K562 (cell line): ENCODE data around the gene WDR46. TPM values are rescaled to one million over a fixed set of nuclear protein-coding genes. Genes with fewer than 3 reads are reported as not detected.

Experiments
- ARNT ChIP-seq, 2 experiments: fragments of 450-650 bp; IDR thresholded peaks; 2 replicates each; pipeline ENCODE4 v1.6.1; 2016; ENCODE audit warnings: mild to moderate bottlenecking in 1 of 2
- ATF1 ChIP-seq, 2 experiments: fragments of 450-650 bp in 1 of 2; IDR thresholded peaks; 2 replicates each; pipeline ENCODE4 v1.6.1; 2016; ENCODE audit warnings: missing compliant biosample characterization in 1 of 2, missing genetic modification characterization in 1 of 2
- BMI1 ChIP-seq: fragments of 150-350 bp; IDR thresholded peaks from 2 replicates; pipeline ENCODE4 v1.6.1; 2014; ENCODE audit warnings: low read length
- CCAR2 ChIP-seq: fragments of 200-400 bp; formaldehyde crosslinking; IDR thresholded peaks from 2 replicates; pipeline ENCODE4 v1.6.1; 2017; ENCODE audit warnings: mild to moderate bottlenecking, low read depth, low read length
- CUX1 ChIP-seq: fragments of 200-800 bp; sonication (Bioruptor generic); IDR thresholded peaks from 2 replicates; pipeline ENCODE4 v1.6.1; 2016; ENCODE audit warnings: missing genetic modification characterization, missing compliant biosample characterization
- EGR1 ChIP-seq: fragments of 450-650 bp; conservative IDR thresholded peaks from 2 replicates; pipeline ENCODE4 v1.6.1; 2017; ENCODE audit warnings: mild to moderate bottlenecking
- ELF1 ChIP-seq: fragments of 200-800 bp; sonication (Bioruptor generic); IDR thresholded peaks from 2 replicates; pipeline ENCODE4 v1.6.1; 2016; ENCODE audit warnings: missing genetic modification characterization, missing compliant biosample characterization
- FOXM1 ChIP-seq, 2 experiments: fragments of 450-650 bp in 1 of 2; sonication (generic) in 1 of 2; formaldehyde crosslinking in 1 of 2; IDR thresholded peaks; 2 replicates each; pipeline versions ENCODE4 v1.6.1 to v1.9.0; 2017 to 2022; ENCODE audit warnings: low read depth in 2 of 2, mild to moderate bottlenecking in 2 of 2, missing genetic modification reagents in 1 of 2, moderate library complexity in 1 of 2
- FOXP1 ChIP-seq: sonication (generic); formaldehyde crosslinking; IDR thresholded peaks from 2 replicates; pipeline ENCODE4 v1.8.0; 2022; ENCODE audit warnings: mild to moderate bottlenecking, missing genetic modification reagents
- HDAC2 ChIP-seq: fragments of 450-650 bp; IDR thresholded peaks from 2 replicates; pipeline ENCODE4 v1.6.1; 2016; ENCODE audit warnings: mild to moderate bottlenecking
- NFXL1 ChIP-seq: fragments of 450-650 bp; formaldehyde crosslinking; IDR thresholded peaks from 2 replicates; pipeline ENCODE4 v1.4.0; 2021; ENCODE audit warnings: mild to moderate bottlenecking
- POLR2G ChIP-seq: fragments of 200-400 bp; formaldehyde crosslinking; IDR thresholded peaks from 2 replicates; pipeline ENCODE4 v1.6.1; 2017; ENCODE audit warnings: low read depth, mild to moderate bottlenecking, antibody characterized with exemption, low read length, moderate library complexity
- RBM14 ChIP-seq: fragments of 200-400 bp; formaldehyde crosslinking; IDR thresholded peaks from 2 replicates; pipeline ENCODE4 v1.6.1; 2018; ENCODE audit warnings: low read depth, mild to moderate bottlenecking, low read length, moderate library complexity, borderline replicate concordance; ENCODE audit not compliant: insufficient read depth
- TAL1 ChIP-seq: fragments of 450-650 bp; IDR thresholded peaks from 2 replicates; pipeline ENCODE4 v1.6.1; 2016; ENCODE audit warnings: mild to moderate bottlenecking
- ZBTB49 ChIP-seq: sonication (generic); formaldehyde crosslinking; IDR thresholded peaks from 2 replicates; pipeline ENCODE4 v1.8.0; 2022; ENCODE audit warnings: missing genetic modification reagents, mild to moderate bottlenecking, borderline replicate concordance
- ZNF197 ChIP-seq: fragments of 200-800 bp; sonication (Bioruptor generic); IDR thresholded peaks from 2 replicates; pipeline ENCODE4 v1.6.1; 2016; ENCODE audit warnings: low read depth, missing genetic modification characterization, missing compliant biosample characterization
- ZNF280B ChIP-seq: fragments of 250-450 bp; sonication (Bioruptor Pico); IDR thresholded peaks from 2 replicates; pipeline ENCODE4 v1.5.1; 2021; ENCODE audit warnings: mild to moderate bottlenecking
- ZNF324 ChIP-seq: fragments of 250-450 bp; sonication (Bioruptor Pico); IDR thresholded peaks from 2 replicates; pipeline ENCODE4 v1.4.0; 2020; ENCODE audit warnings: mild to moderate bottlenecking
- polyA plus RNA-seq, 8 experiments: library from polyadenylated mRNA; depleted of rRNA in 4 of 8; stranded (reverse) in 5 of 8; unstranded in 3 of 8; fragments of >200 nt; fragmentation: Nextera tagmentation in 2 of 8; fragmentation: Illumina TruSeq in 1 of 8; extraction: Ambion mirVana in 2 of 8; extraction: Trizol in 1 of 8; gene quantifications; 2 replicates each; pipeline versions ENCODE4 v1.2.1 to v1.2.3, GENCODE V29; 2011 to 2014; ENCODE audit warnings: inconsistent platforms in 1 of 8, missing spikeins in 1 of 8
- total RNA-seq, 7 experiments: library from RNA; depleted of rRNA in 6 of 7; stranded (reverse); fragments of >200 nt in 6 of 7; fragmentation: Illumina TruSeq in 2 of 7; extraction: Trizol in 2 of 7; gene quantifications; 2 replicates each; pipeline versions ENCODE4 v1.2.1 to v1.2.3, GENCODE V29; 2011 to 2021; ENCODE audit warnings: low replicate concordance in 1 of 7

Gene WDR46
- total and polyA plus RNA-seq, 9 of the 15 experiments (the other 6 are each of a cell fraction or from before 2014, with no cell fraction given): 8.9 to 146 (median 93.1) TPM

- TF ChIP-seq ZBTB49 (peak; percentile 60; the same call in 1 of the 2 replicates), CCAR2 (no peak; the same call in 1 of the 2 replicates), HDAC2 (peak; percentile 87; the same call in 1 of the 2 replicates), BMI1 (no peak), ZNF197 (CRISPR knock-in tag) (0 out of 2 replicates have a peak, but pooled peaks have one; percentile 6), ARNT (IDR thresholded peaks at IDR 0.05) (peak; percentile 26 to 82; a peak in 3 of 4 replicates), ELF1 (peak; percentile 90), CUX1 (CRISPR knock-in tag) (no peak), ZNF324 (CRISPR knock-in tag) (no peak), ATF1 (CRISPR knock-in tag; IDR thresholded peaks at IDR 0.05) (no peak), ATF1 (tag; IDR thresholded peaks at IDR 0.05) (peak; percentile 87), NFXL1 (CRISPR knock-in tag) (no peak), EGR1 (peak; percentile 94), TAL1 (peak; percentile 16), RBM14 (0 out of 2 replicates have a peak, but pooled peaks have one; percentile 38), FOXM1 (IDR thresholded peaks at IDR 0.05; ENCODE audit: low read depth) (peak; percentile 80), FOXM1 (CRISPR knock-in tag; IDR thresholded peaks at IDR 0.05; ENCODE audit: low read depth) (peak; percentile 33; the same call in 1 of the 2 replicates), FOXP1 (peak; percentile 90), POLR2G (peak; percentile 95), ZNF280B (CRISPR knock-in tag) (no peak)
These were observed 10.4 kb upstream of the WDR46 start (continued) for GRCh38 chr6:33299237-33299944.
